Left lung (tissue), 10 donors: ENCODE measurements around the gene TRAF2. TPM values are rescaled to one million over a fixed set of nuclear protein-coding genes. Genes with fewer than 3 reads are reported as not detected.
A peak's percentile ranks its signal among the peaks of the same experiment; 100 is the strongest.

Experiments used
- ATAC-seq: fragments of 200-7000 bp; cut with Tn5 transposase; one replicate; pipeline ENCODE4 v1.9.1; 2020; ENCODE audit warnings: moderate library complexity
- DNase-seq, 4 donors: peaks; one replicate each; pipeline ENCODE4 v3.0.0-alpha.2; 2013 to 2020
- H3K27ac ChIP-seq, 2 donors: fragments of 200-600 bp; sonication (generic) in 1 of 2; one replicate each; pipeline versions ENCODE4 v1.5.0 to v1.8.0; 2020 to 2021
- H3K27me3 ChIP-seq, 2 donors: fragments of 200-600 bp; sonication (generic) in 1 of 2; one replicate each; pipeline versions ENCODE4 v1.5.0 to v1.8.0; 2020 to 2021
- H3K36me3 ChIP-seq, 2 donors: fragments of 200-600 bp; sonication (generic) in 1 of 2; one replicate each; pipeline versions ENCODE4 v1.5.0 to v1.8.0; 2020 to 2021
- H3K4me1 ChIP-seq, 2 donors: fragments of 200-600 bp; one replicate each; pipeline ENCODE4 v1.8.0; 2021
- H3K4me3 ChIP-seq, 2 donors: fragments of 200-600 bp; sonication (generic) in 1 of 2; one replicate each; pipeline versions ENCODE4 v1.5.0 to v1.8.0; 2020 to 2021; ENCODE audit warnings: mild to moderate bottlenecking in 1 of 2
- H3K9me3 ChIP-seq, 2 donors: fragments of 200-600 bp; sonication (generic) in 1 of 2; one replicate each; pipeline versions ENCODE4 v1.5.0 to v1.8.0; 2020 to 2021
- intact Hi-C, 2 donors: fragments of 100-400 bp; cut with DNase I; formaldehyde crosslinking; loops; one replicate each; pipeline versions ENCODE4 v1.11.2 to v1.14.2; 2022
- polyA plus RNA-seq, 6 donors: library from polyadenylated mRNA; unstranded; fragments of 120-200 nt; gene quantifications; one replicate each; pipeline ENCODE4 v1.2.1, GENCODE V29; 2013; ENCODE audit not compliant: insufficient read length in 6 of 6
- total RNA-seq, 2 donors: library from RNA; stranded (reverse); fragmentation: NEBNext Ultra II Directional; extraction: Animal tissue kit (Norgen Biotek cat#: 25700); gene quantifications; one replicate each; pipeline ENCODE4 v1.2.1, GENCODE V29; 2021
- TF ChIP-seq, protein P1 (sequence below), 2 donors: fragments of 200-600 bp; sonication (generic) in 1 of 2; IDR thresholded peaks; one replicate each; pipeline versions ENCODE4 v1.5.0 to v1.8.0; 2021; ENCODE audit warnings: antibody characterized with exemption in 2 of 2
- donor health status: DM: no; HTN: yes; CAD: no.
- donor health status: DM: no; HTN: no; CAD: no.

The TRAF2 gene
- total and polyA plus RNA-seq, 8 donors: 12.4 to 22.4 (median 15.9) TPM

DNA sequence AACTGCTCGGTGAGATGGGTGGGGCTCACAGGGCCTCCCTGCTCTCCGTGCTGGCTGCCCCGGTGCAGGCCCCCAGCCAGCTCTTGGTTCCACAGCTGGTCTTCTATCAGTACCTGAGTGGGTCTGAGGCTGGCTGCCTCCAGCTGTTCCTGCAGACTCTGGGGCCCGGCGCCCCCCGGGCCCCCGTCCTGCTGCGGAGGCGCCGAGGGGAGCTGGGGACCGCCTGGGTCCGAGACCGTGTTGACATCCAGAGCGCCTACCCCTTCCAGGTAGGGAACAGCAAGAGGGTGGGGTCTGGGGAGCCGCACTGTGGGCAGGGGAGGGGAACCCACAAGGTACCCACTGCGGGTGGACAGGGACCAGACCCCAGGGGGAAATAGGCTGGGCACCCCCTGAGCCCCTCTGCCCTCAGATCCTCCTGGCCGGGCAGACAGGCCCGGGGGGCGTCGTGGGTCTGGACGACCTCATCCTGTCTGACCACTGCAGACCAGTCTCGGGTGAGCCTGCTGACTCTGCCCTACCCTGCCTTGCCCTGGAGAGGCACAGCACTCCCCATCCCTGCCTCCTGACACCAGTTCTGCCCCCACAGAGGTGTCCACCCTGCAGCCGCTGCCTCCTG lies 31.4 kb upstream of the TRAF2 start:
- Histone ChIP-seq H3K9me3 (no peaks in the 10 kb centered on the region), H3K27ac (no peak overlapping the region), H3K36me3 (peaks cover 0 to 24% of the 10 kb centered on the region in 2 donors), H3K27me3 (no peaks in the 10 kb centered on the region), H3K4me1 (peaks cover 10 to 21% of the 10 kb centered on the region in 2 donors), H3K4me3 (no peak overlapping the region)
- TF ChIP-seq, protein P1, sequence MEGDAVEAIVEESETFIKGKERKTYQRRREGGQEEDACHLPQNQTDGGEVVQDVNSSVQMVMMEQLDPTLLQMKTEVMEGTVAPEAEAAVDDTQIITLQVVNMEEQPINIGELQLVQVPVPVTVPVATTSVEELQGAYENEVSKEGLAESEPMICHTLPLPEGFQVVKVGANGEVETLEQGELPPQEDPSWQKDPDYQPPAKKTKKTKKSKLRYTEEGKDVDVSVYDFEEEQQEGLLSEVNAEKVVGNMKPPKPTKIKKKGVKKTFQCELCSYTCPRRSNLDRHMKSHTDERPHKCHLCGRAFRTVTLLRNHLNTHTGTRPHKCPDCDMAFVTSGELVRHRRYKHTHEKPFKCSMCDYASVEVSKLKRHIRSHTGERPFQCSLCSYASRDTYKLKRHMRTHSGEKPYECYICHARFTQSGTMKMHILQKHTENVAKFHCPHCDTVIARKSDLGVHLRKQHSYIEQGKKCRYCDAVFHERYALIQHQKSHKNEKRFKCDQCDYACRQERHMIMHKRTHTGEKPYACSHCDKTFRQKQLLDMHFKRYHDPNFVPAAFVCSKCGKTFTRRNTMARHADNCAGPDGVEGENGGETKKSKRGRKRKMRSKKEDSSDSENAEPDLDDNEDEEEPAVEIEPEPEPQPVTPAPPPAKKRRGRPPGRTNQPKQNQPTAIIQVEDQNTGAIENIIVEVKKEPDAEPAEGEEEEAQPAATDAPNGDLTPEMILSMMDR (IDR thresholded peaks at IDR 0.05): no peak
- intact Hi-C loops: loop anchor here in 1 of 2 donors (10.0 kb wide), 1 partner anchor 80 kb away; no protein-coding TSS in a partner anchor
- DNase-seq (peak in 1 of 4 donors; percentile 65), ATAC-seq (no peak)

DNA sequence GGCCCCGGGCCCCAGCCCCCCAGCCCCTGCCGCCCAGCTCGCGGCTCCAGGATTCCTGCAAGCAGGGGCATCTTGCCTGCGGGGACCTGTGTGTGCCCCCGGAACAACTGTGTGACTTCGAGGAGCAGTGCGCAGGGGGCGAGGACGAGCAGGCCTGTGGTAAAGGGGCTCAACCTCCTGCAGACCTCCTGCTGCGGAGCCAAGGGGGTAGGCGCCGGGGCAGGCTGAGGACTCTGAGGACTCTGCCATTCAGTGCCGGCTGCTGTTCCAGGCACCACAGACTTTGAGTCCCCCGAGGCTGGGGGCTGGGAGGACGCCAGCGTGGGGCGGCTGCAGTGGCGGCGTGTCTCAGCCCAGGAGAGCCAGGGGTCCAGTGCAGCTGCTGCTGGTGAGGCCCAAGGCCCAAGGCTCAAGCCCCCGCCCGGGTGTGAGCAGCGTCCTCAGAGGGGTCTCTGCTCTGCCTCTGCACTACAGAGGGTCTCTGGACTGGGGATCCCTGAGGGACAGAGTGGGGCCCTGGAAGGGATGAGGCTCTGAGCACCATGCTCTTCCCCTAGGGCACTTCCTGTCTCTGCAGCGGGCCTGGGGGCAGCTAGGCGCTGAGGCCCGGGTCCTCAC lies 30.7 kb upstream of the TRAF2 start:
- H3K27ac ChIP-seq: no peak overlapping the region

DNA sequence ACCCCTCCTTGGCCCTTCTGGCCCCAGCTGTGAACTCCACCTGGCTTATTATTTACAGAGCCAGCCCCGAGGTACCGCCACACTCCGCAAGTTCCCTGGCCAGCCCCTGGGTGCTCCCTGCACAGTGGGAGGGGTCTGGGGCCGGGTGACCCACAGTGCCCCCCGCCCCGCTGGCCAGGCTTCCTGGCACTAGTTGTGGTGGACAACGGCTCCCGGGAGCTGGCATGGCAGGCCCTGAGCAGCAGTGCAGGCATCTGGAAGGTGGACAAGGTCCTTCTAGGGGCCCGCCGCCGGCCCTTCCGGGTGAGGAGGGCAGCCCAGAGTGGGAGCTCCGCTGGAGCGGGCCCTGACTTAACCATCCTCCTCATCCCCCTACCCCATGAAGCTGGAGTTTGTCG lies 30.2 kb upstream of the TRAF2 start:
- no peak overlapping the region for H3K4me3 ChIP-seq

More for the DNA sequence above, 30.7 kb upstream of the TRAF2 start:
- ATAC-seq (no peak), DNase-seq (peak in 1 of 4 donors; percentile 78)
- H3K4me1 ChIP-seq: peaks cover 3 to 15% of the 10 kb centered on the region in 2 donors
- peaks cover 0 to 21% of the 10 kb centered on the region in 2 donors for H3K36me3 ChIP-seq
- intact Hi-C loops: loop anchor here in 1 of 2 donors (10.0 kb wide), 1 partner anchor 79 kb away; no protein-coding TSS in a partner anchor
- no peaks in the 10 kb centered on the region for H3K9me3 ChIP-seq
- no peak overlapping the region for H3K4me3 ChIP-seq
- TF ChIP-seq, protein P1 (IDR thresholded peaks at IDR 0.05): no peak
- no peaks in the 10 kb centered on the region for H3K27me3 ChIP-seq

DNA sequence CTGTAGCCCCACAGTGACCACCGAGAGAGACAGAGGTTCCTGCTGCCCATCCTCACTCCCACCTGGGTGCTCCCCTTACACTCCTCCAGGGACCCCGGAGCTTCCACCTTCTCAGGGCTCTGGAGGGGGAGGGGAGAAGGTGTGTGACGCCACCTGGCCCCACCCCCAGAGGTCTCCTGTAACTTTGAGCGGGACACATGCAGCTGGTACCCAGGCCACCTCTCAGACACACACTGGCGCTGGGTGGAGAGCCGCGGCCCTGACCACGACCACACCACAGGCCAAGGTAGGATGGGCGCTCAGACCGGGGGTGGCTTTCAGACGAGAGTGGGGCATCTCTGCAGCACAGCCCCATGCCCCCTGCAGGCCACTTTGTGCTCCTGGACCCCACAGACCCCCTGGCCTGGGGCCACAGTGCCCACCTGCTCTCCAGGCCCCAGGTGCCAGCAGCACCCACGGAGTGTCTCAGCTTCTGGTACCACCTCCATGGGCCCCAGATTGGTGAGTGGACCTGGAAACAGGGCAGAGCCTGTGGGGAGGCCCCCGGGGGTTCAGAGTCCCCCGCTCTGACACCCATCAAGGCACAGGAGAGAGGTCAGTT lies 29.7 kb upstream of the TRAF2 start:
- peak in 2 of 4 donors; percentile 30 to 66 for DNase-seq
- ATAC-seq: no peak
- Histone ChIP-seq H3K4me1 (peaks cover 0 to 11% of the 10 kb centered on the region in 2 donors), H3K36me3 (peaks cover 0 to 22% of the 10 kb centered on the region in 2 donors), H3K27ac (no peak overlapping the region), H3K4me3 (no peak overlapping the region), H3K9me3 (no peaks in the 10 kb centered on the region), H3K27me3 (no peaks in the 10 kb centered on the region)
- intact Hi-C loops: loop anchor here in 1 of 2 donors (10.0 kb wide), 1 partner anchor 78 kb away; no protein-coding TSS in a partner anchor
- TF ChIP-seq, protein P1 (IDR thresholded peaks at IDR 0.05): no peak

More for the DNA sequence above, 30.2 kb upstream of the TRAF2 start:
- Histone ChIP-seq H3K36me3 (peaks cover 0 to 21% of the 10 kb centered on the region in 2 donors), H3K9me3 (no peaks in the 10 kb centered on the region), H3K27me3 (no peaks in the 10 kb centered on the region), H3K27ac (no peak overlapping the region), H3K4me1 (peaks cover 0 to 11% of the 10 kb centered on the region in 2 donors)
- DNase-seq (peak in 1 of 4 donors; percentile 72), ATAC-seq (no peak)
- TF ChIP-seq, protein P1 (IDR thresholded peaks at IDR 0.05): no peak
- intact Hi-C loops: loop anchor here in 1 of 2 donors (10.0 kb wide), 1 partner anchor 79 kb away; no protein-coding TSS in a partner anchor

DNA sequence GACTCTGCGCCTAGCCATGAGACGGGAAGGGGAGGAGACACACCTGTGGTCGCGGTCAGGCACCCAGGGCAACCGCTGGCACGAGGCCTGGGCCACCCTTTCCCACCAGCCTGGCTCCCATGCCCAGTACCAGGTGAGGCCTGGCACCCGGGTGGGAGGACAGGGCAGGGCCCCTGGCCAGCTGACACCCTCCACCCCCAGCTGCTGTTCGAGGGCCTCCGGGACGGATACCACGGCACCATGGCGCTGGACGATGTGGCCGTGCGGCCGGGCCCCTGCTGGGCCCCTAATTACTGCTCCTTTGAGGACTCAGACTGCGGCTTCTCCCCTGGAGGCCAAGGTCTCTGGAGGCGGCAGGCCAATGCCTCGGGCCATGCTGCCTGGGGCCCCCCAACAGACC lies 29.1 kb upstream of the TRAF2 start:
- TF ChIP-seq, protein P1 (IDR thresholded peaks at IDR 0.05): no peak
- intact Hi-C loops: loop anchor here in 1 of 2 donors (10.0 kb wide), 1 partner anchor 78 kb away; no protein-coding TSS in a partner anchor
- H3K27ac ChIP-seq: no peak overlapping the region
- peak in 1 of 4 donors; percentile 24 for DNase-seq
- H3K9me3 ChIP-seq: no peaks in the 10 kb centered on the region
- no peak for ATAC-seq
- no peaks in the 10 kb centered on the region for H3K27me3 ChIP-seq
- H3K4me1 ChIP-seq: peaks cover 0 to 11% of the 10 kb centered on the region in 2 donors
- H3K36me3 ChIP-seq: peaks cover 0 to 28% of the 10 kb centered on the region in 2 donors
- H3K4me3 ChIP-seq: no peak overlapping the region
